GM12801 (cell line): ENCODE data around the gene PLA2G5.

Source experiments
- TF ChIP-seq, protein P1 (sequence below): IDR thresholded peaks from one replicate; pipeline ENCODE4 v1.5.1; 2011; ENCODE audit warnings: control low read depth; ENCODE audit not compliant: insufficient read length; ENCODE audit errors: extremely low read depth

Gene PLA2G5

DNA sequence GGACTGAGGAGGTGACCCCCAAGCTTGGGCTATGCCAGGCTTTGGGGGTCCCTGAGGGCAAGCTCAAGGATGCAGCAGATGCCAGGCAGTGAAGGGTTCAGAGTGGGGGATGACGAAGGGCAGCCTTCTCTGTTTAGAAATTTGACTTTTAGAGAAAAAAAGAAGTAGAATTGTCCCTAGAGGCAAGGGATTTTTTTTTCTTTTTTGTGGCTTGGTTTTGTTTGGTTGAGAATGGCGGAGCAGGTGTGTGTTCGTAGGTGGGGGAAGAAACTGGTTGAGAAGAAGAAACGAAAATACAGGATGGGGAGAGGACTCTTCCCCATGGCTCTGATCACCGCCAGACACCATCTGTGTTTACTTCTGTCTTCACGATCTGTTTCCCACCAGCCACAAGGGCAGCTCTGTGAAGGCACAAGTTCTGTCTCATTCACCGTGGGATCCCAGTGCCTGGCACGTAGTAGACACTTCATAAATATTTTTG, 8.2 kb downstream of the PLA2G5 start:
- TF ChIP-seq, protein P1, sequence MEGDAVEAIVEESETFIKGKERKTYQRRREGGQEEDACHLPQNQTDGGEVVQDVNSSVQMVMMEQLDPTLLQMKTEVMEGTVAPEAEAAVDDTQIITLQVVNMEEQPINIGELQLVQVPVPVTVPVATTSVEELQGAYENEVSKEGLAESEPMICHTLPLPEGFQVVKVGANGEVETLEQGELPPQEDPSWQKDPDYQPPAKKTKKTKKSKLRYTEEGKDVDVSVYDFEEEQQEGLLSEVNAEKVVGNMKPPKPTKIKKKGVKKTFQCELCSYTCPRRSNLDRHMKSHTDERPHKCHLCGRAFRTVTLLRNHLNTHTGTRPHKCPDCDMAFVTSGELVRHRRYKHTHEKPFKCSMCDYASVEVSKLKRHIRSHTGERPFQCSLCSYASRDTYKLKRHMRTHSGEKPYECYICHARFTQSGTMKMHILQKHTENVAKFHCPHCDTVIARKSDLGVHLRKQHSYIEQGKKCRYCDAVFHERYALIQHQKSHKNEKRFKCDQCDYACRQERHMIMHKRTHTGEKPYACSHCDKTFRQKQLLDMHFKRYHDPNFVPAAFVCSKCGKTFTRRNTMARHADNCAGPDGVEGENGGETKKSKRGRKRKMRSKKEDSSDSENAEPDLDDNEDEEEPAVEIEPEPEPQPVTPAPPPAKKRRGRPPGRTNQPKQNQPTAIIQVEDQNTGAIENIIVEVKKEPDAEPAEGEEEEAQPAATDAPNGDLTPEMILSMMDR, result no peak

DNA sequence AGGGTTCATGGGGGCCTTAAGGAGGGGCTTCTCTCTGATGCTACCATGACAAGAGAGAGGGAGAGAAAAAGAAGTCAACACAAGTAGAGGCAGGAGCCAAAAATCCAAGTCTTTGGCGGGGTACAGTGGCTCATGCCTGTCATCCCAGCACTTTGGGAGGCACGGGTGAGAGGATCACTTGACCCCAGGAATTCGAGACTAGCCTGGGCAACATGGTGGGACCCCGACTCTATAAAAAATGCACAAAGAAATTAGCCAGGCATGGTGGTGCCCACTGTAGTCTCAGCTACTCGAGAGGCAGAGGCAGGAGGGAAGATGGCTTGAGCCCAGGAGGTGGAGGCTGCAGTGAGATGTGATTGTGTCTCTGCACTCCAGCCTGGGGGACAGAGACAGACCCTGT, 8.7 kb downstream of the PLA2G5 start:
- TF ChIP-seq, protein P1, result no peak

DNA sequence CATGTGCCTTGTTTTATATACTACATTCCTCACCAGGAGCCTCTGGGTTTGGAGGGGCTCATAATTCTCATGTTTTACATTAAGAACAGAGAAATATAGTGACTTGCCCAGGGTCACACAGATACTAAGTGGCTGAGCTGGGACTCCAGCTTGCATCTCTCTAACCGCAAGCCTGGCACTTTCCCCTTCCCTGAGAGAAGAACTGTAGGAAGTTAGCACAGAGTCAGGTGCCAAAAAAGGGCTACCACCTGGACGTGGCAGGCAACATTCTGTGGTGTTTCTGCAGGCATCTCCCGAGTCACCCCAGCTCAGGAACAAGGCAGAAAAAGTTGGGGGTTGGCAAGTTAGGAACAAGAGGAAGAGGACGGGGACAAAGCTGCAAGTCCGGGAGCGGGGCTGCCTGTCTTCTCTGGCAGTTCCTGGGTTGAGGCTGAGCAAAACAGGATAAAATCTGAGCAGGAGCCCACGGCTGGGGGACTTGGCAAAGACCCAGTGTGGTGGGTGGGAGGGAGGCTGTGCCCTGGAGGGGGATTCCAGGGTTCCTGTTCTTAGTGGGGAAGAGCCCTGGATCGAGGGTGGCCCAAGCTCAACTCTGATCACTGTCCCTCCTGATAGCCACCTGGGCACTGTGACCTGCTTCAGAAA, 9.8 kb downstream of the PLA2G5 start:
- TF ChIP-seq, protein P1, result no peak

GRCh38 chr1:20080441-20081352, 10.7 kb downstream of the PLA2G5 start:
- TF ChIP-seq, protein P1, result no peak

GRCh38 chr1:20081353-20081810, 11.4 kb downstream of the PLA2G5 start:
- TF ChIP-seq, protein P1, result no peak

DNA sequence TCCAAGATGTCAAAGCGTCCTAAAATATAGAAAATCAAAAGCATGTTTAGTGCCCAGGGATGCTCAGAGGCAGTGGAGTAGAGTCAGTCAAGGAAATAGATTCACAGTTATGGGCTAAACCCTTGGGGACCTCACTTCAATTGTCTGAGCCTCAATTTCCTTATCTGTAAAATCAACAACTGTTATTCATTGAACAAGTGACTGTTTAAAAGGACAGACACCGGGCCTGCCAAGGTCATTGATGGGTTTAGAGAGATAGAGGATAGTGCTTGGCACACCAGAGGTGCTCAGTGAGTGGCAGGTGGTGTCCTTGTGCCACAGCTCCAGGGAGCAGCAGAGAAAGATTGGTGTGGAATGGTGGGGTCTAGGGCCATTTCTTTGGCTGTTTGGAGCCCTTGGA, 12.8 kb downstream of the PLA2G5 start:
- TF ChIP-seq, protein P1, result no peak

DNA sequence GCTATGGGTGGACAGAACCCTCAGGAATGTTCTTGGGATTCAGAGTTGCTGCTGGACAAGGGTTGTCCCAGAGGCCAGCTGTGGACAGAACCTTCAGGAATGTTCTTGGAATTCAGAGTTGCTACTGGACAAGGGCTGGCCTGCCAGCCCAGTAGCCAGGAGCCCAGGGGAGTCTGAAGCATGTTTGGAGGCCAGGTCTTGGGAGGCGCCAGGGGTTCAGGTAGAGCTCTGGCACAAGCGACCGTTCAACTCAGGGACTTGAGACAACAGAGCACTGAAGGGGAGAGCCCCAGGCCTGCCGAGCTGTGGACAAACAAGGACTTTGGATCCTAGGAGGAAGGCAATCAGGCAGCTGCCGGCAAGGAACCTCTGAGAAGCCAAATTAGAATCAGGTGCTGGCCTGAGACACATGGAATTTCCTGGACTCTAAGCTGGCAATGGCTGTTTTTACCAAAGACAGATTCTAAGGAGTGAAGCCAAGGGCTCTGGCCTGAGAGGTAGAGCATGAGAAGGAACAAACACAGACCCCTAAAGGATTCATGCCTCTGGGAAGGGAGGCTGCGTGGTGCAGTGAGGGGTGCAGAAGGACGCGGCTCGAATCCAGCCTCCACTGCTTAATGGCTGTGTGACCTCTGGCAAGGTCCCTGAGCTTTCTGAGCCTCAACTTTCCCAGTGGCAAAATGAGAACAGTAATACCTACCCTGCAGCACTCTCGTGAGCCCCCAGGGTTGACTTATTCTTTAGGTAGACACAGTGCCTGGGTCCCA, 13.4 kb downstream of the PLA2G5 start:
- TF ChIP-seq, protein P1, result no peak
